IMR-90 (cell line): ENCODE measurements around the gene UBE3B.

Experiments used
- BHLHE40 ChIP-seq: fragments of 150-350 bp; IDR thresholded peaks from 2 replicates; pipeline ENCODE4 v1.6.1; 2016; ENCODE audit warnings: mild to moderate bottlenecking, low read depth, low read length
- CEBPB ChIP-seq: IDR thresholded peaks from 2 replicates; pipeline ENCODE4 v1.6.1; 2012; ENCODE audit warnings: low read depth, low read length, improper control_type of control experiment
- MAFK ChIP-seq: IDR thresholded peaks from 2 replicates; pipeline ENCODE4 v1.6.1; 2012; ENCODE audit warnings: low read depth, low read length, improper control_type of control experiment
- MXI1 ChIP-seq: IDR thresholded peaks from 2 replicates; pipeline ENCODE4 v1.6.1; 2012; ENCODE audit warnings: low read depth, mild to moderate bottlenecking, low read length, moderate library complexity, borderline replicate concordance
- POLR2A ChIP-seq: IDR thresholded peaks from 2 replicates; pipeline ENCODE4 v1.6.1; 2012; ENCODE audit warnings: mild to moderate bottlenecking, low read depth, low read length
- RCOR1 ChIP-seq: IDR thresholded peaks from 2 replicates; pipeline ENCODE4 v1.6.1; 2012; ENCODE audit warnings: mild to moderate bottlenecking, low read length, improper control_type of control experiment; ENCODE audit not compliant: insufficient replicate concordance
- TF ChIP-seq, protein P1 (sequence below): conservative IDR thresholded peaks from 2 replicates; pipeline ENCODE4 v1.5.1; 2012; ENCODE audit warnings: mild to moderate bottlenecking, low read depth, low read length, improper control_type of control experiment
- TF ChIP-seq, protein P2 (sequence below): fragments of 150-350 bp; IDR thresholded peaks from 2 replicates; pipeline ENCODE4 v1.6.1; 2017; ENCODE audit warnings: mild to moderate bottlenecking, antibody characterized with exemption, low read length, low read depth

- TF ChIP-seq, protein P1, sequence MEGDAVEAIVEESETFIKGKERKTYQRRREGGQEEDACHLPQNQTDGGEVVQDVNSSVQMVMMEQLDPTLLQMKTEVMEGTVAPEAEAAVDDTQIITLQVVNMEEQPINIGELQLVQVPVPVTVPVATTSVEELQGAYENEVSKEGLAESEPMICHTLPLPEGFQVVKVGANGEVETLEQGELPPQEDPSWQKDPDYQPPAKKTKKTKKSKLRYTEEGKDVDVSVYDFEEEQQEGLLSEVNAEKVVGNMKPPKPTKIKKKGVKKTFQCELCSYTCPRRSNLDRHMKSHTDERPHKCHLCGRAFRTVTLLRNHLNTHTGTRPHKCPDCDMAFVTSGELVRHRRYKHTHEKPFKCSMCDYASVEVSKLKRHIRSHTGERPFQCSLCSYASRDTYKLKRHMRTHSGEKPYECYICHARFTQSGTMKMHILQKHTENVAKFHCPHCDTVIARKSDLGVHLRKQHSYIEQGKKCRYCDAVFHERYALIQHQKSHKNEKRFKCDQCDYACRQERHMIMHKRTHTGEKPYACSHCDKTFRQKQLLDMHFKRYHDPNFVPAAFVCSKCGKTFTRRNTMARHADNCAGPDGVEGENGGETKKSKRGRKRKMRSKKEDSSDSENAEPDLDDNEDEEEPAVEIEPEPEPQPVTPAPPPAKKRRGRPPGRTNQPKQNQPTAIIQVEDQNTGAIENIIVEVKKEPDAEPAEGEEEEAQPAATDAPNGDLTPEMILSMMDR, result no peak
- TF ChIP-seq POLR2A (no peak), RCOR1 (no peak), CEBPB (no peak), BHLHE40 (no peak), MXI1 (no peak), MAFK (no peak)
- TF ChIP-seq, protein P2, sequence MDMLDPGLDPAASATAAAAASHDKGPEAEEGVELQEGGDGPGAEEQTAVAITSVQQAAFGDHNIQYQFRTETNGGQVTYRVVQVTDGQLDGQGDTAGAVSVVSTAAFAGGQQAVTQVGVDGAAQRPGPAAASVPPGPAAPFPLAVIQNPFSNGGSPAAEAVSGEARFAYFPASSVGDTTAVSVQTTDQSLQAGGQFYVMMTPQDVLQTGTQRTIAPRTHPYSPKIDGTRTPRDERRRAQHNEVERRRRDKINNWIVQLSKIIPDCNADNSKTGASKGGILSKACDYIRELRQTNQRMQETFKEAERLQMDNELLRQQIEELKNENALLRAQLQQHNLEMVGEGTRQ, result no peak
These were observed 35.6 kb downstream of the UBE3B start for GRCh38 chr12:109513051-109513450.
